Ishikawa (cell line): ENCODE measurements around the gene IP6K3.

Experiments used
- CEBPB ChIP-seq: IDR thresholded peaks from 2 replicates; pipeline ENCODE4 v1.6.1; 2012
- CREB1 ChIP-seq: IDR thresholded peaks from 2 replicates; pipeline ENCODE4 v1.6.1; 2012; ENCODE audit warnings: low read depth
- EGR1 ChIP-seq: IDR thresholded peaks from 2 replicates; pipeline ENCODE4 v1.6.1; 2012
- EP300 ChIP-seq: IDR thresholded peaks from 2 replicates; pipeline ENCODE4 v1.6.1; 2012; ENCODE audit warnings: borderline replicate concordance
- FOXM1 ChIP-seq: IDR thresholded peaks from 2 replicates; pipeline ENCODE4 v1.6.1; 2012; ENCODE audit warnings: low read depth, borderline replicate concordance
- NFIC ChIP-seq: IDR thresholded peaks from 2 replicates; pipeline ENCODE4 v1.6.1; 2012
- RAD21 ChIP-seq: IDR thresholded peaks from 2 replicates; pipeline ENCODE4 v1.6.1; 2012; ENCODE audit warnings: low read depth
- TAF1 ChIP-seq: IDR thresholded peaks from 2 replicates; pipeline ENCODE4 v1.6.1; 2012; ENCODE audit warnings: low read depth, mild to moderate bottlenecking
- TCF12 ChIP-seq: IDR thresholded peaks from 2 replicates; pipeline ENCODE4 v1.6.1; 2012; ENCODE audit warnings: low read depth
- TEAD4 ChIP-seq: IDR thresholded peaks from 2 replicates; pipeline ENCODE4 v1.6.1; 2012
- YY1 ChIP-seq: IDR thresholded peaks from 2 replicates; pipeline ENCODE4 v1.6.1; 2012; ENCODE audit warnings: low read depth
- ZBTB7A ChIP-seq: IDR thresholded peaks from 2 replicates; pipeline ENCODE4 v1.6.1; 2012; ENCODE audit warnings: low read depth
- TF ChIP-seq, protein P1 (sequence below): IDR thresholded peaks from 2 replicates; pipeline ENCODE4 v1.6.1; 2012
- TF ChIP-seq, protein P2 (sequence below): IDR thresholded peaks from 2 replicates; pipeline ENCODE4 v1.6.1; 2012
- TF ChIP-seq, protein P3 (sequence below): IDR thresholded peaks from 2 replicates; pipeline ENCODE4 v1.6.1; 2012; ENCODE audit warnings: low read depth, mild to moderate bottlenecking

IP6K3 gene

DNA sequence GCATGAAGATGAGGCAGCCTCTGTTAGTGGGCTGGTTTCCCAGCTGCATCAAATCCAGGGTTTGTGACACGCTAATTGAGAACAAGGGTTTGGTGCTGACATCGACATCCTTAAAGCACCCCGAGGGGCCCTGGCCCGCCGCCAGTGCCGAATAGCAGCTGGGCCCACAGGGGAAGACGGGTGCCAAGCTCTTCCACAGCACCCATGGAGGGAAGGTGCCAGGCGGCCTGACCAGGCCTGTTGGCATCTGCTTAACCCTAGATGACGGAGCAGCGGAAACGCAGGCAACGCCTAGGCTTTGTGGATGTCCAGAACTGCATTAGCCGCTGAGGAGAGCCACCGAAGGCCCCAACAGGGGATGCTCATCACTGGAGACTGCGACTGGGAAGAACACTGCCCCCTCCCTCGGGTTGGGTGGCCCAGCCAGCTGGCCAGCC lies 51.2 kb downstream of the IP6K3 start:
- TF ChIP-seq CEBPB (no peak), TCF12 (no peak)
- TF ChIP-seq, protein P1, sequence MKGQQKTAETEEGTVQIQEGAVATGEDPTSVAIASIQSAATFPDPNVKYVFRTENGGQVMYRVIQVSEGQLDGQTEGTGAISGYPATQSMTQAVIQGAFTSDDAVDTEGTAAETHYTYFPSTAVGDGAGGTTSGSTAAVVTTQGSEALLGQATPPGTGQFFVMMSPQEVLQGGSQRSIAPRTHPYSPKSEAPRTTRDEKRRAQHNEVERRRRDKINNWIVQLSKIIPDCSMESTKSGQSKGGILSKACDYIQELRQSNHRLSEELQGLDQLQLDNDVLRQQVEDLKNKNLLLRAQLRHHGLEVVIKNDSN = no peak

DNA sequence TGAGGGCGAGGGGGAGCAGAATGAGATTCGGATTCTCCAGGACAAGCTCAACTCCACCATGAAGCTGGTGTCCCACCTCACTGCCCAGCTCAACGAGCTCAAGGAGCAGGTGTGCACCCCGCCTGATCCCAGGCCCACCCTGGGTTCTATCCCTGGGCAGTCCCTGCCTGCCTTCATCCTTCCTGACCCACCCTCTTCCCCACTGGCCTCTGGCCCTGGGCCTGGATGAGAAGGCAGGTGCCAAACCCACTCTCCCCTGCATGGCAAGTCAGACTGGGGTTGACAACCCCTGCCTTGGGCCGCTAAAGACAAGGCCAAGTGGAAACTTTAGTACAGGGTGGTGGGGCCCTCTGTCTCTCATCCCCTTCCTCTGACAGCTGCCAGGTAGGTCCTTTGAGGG lies 51.7 kb downstream of the IP6K3 start:
- TF ChIP-seq CREB1 (no peak), YY1 (no peak), RAD21 (no peak), EP300 (no peak), TAF1 (no peak), NFIC (no peak), EGR1 (no peak), CEBPB (no peak), ZBTB7A (no peak), FOXM1 (no peak), TCF12 (no peak)
- TF ChIP-seq, protein P2, sequence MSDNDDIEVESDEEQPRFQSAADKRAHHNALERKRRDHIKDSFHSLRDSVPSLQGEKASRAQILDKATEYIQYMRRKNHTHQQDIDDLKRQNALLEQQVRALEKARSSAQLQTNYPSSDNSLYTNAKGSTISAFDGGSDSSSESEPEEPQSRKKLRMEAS = no peak
- TF ChIP-seq, protein P3, sequence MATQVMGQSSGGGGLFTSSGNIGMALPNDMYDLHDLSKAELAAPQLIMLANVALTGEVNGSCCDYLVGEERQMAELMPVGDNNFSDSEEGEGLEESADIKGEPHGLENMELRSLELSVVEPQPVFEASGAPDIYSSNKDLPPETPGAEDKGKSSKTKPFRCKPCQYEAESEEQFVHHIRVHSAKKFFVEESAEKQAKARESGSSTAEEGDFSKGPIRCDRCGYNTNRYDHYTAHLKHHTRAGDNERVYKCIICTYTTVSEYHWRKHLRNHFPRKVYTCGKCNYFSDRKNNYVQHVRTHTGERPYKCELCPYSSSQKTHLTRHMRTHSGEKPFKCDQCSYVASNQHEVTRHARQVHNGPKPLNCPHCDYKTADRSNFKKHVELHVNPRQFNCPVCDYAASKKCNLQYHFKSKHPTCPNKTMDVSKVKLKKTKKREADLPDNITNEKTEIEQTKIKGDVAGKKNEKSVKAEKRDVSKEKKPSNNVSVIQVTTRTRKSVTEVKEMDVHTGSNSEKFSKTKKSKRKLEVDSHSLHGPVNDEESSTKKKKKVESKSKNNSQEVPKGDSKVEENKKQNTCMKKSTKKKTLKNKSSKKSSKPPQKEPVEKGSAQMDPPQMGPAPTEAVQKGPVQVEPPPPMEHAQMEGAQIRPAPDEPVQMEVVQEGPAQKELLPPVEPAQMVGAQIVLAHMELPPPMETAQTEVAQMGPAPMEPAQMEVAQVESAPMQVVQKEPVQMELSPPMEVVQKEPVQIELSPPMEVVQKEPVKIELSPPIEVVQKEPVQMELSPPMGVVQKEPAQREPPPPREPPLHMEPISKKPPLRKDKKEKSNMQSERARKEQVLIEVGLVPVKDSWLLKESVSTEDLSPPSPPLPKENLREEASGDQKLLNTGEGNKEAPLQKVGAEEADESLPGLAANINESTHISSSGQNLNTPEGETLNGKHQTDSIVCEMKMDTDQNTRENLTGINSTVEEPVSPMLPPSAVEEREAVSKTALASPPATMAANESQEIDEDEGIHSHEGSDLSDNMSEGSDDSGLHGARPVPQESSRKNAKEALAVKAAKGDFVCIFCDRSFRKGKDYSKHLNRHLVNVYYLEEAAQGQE = no peak

DNA sequence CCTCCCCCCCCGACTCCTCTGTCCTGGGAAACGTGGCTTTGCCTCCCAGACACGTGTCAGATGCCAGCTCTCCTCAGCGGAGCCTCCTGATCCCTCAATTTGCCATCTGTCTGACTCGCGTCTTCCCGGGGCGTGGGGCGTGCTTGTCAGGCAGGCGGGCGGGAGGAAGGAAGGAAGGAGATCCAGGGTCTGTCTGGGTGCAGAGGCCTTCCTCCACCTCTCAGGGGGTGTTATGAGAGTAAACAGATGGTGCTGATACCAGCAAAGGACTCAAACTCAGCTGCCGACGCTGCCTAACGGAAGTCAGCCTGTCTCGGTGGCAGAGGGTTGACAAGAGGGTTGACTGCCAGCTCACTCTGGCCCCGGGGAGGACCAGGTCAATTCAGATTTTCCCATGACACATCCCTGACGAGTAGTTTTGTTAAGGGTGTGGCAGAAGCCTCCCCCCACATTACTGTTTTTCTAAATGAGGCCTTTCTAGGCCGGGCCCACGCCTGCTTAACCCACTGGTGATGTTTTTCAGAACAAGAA lies 52.2 kb downstream of the IP6K3 start:
- TF ChIP-seq TEAD4 (no peak), NFIC (no peak)
- TF ChIP-seq, protein P1 = no peak
- TF ChIP-seq, protein P3 = no peak

DNA sequence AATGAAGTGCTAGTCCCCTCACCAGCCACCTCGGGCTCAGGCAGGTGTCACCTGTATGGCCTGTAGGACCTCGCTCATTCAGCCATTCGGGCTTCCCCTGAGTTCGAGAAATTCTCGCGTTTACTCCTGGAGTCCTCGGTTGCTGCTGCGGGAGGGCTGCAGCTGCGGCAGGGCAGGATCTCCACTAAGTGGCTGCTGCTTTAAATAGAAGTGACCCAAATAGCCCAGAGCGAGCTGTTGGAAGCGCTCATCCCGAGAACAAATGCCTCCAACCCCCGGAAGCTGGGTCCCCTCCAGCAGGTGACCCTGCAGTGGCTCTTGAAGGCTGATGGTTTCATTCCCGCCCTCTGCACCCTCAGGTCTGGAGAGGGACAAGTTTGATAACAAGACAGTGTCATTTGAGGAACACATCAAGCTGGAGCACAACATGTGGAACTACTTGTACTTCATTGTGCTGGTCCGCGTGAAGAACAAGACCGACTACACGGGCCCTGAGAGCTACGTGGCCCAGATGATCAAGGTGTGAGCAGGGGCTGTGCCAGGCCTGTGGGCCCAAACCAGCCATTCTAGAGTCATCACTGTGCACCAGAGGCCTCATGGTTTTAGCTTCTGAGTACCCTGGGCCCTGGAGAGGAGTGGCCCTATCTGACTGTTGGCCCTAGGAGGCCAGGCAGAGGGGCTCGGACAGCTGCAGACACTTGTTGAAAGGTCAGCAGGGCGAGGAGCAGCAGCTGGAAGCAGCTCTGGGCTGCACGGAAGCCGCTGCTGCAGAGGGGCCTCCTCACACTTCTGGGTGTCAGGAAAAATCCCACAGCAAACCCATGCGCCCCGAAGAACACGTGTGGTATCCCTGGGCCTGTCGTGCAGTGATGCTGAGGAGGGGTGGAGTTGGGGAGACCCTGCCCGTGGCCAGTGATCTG lies 53.3 kb downstream of the IP6K3 start:
- TF ChIP-seq, protein P2 = no peak
- TF ChIP-seq FOXM1 = no peak
- no peak for TF ChIP-seq NFIC
- TF ChIP-seq TCF12 = no peak
- no peak for TF ChIP-seq TAF1
- no peak for TF ChIP-seq EGR1
- TF ChIP-seq, protein P1 = no peak
- TF ChIP-seq EP300 = no peak
- no peak for TF ChIP-seq CEBPB
- no peak for TF ChIP-seq TEAD4
- TF ChIP-seq CREB1 = no peak
- TF ChIP-seq RAD21 = no peak
- TF ChIP-seq, protein P3 = no peak
- TF ChIP-seq YY1 = no peak
- no peak for TF ChIP-seq ZBTB7A
